GM12874 (cell line): ENCODE measurements around the gene CDY1B.
"Not testable (repeated sequence)": the region's sequence is repeated elsewhere in the genome, so short reads cannot be mapped to it uniquely, and the experiment has no call there.

Experiments used
- TF ChIP-seq, protein P1 (sequence below): IDR thresholded peaks from 2 replicates; pipeline ENCODE4 v1.5.1; 2011; ENCODE audit warnings: low read depth, mild to moderate bottlenecking, control low read depth, low read length, moderate library complexity; ENCODE audit not compliant: insufficient read depth

The CDY1B gene

DNA sequence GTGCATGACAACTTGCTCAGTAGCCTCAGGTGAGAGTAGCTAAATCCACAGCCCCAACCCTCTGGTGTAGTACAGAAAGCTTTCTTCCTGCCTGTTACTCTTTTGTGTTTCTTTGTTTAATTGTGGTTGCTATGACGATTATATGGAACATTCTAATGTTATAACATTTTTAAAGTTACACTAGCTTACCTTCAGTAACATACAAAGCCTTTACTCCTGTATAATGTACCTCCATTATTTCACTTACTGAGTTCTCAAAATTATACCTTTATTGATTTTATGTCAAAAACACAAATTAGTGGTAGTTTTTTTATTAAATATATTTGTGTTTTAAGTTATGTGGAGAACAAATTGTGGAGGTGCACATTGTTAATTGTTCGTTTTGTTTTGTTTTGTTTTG, at the start of gene CDY1B:
TSS of gene CDY1B (minus strand) at position 101 of the 400 bp plus-strand sequence. CDS start 331 bp downstream, outside the sequence.
- TF ChIP-seq, protein P1, sequence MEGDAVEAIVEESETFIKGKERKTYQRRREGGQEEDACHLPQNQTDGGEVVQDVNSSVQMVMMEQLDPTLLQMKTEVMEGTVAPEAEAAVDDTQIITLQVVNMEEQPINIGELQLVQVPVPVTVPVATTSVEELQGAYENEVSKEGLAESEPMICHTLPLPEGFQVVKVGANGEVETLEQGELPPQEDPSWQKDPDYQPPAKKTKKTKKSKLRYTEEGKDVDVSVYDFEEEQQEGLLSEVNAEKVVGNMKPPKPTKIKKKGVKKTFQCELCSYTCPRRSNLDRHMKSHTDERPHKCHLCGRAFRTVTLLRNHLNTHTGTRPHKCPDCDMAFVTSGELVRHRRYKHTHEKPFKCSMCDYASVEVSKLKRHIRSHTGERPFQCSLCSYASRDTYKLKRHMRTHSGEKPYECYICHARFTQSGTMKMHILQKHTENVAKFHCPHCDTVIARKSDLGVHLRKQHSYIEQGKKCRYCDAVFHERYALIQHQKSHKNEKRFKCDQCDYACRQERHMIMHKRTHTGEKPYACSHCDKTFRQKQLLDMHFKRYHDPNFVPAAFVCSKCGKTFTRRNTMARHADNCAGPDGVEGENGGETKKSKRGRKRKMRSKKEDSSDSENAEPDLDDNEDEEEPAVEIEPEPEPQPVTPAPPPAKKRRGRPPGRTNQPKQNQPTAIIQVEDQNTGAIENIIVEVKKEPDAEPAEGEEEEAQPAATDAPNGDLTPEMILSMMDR, result not testable (repeated sequence)
